Spleen (tissue), 7 donors: ENCODE results near the gene CACNA1C.

Source experiments
- CTCF ChIP-seq, 11 experiments: fragments of 200-600 bp in 7 of 11; fragments of 450-650 bp in 4 of 11; sonication (generic) in 4 of 11; IDR thresholded peaks in 8 of 11; conservative IDR thresholded peaks in 3 of 11; 1 replicate in 7 of 11; 2 replicates in 4 of 11; pipeline versions ENCODE4 v1.4.0 to v1.8.0; 2016 to 2021; ENCODE audit warnings: antibody characterized with exemption in 11 of 11, inconsistent platforms in 4 of 11, mild to moderate bottlenecking in 1 of 11
- POLR2A ChIP-seq, 3 donors: fragments of 450-650 bp; IDR thresholded peaks; one replicate each; pipeline ENCODE4 v1.5.1; 2017; ENCODE audit warnings: antibody characterized with exemption in 3 of 3, mild to moderate bottlenecking in 1 of 3
- POLR2AphosphoS5 ChIP-seq, 3 donors: sonication (generic); formaldehyde crosslinking; IDR thresholded peaks; one replicate each; pipeline ENCODE4 v1.5.1; 2017; ENCODE audit warnings: antibody characterized with exemption in 3 of 3
- donor health status: DM: no; HTN: no; CAD: no; lungs with moderate emphysema.
- donor health status: DM: no; HTN: no; CAD: no.
- donor health status: DM: no; HTN: no; CAD: no.

- no peak for TF ChIP-seq POLR2A (IDR thresholded peaks at IDR 0.05)
- TF ChIP-seq CTCF (IDR thresholded peaks at IDR 0.05 in 8 of 11, conservative IDR thresholded peaks at IDR 0.05 in 3 of 11) = no peak
- no peak for TF ChIP-seq POLR2AphosphoS5 (IDR thresholded peaks at IDR 0.05)
Measured at GRCh38 chr12:2347137-2347843, 294.5 kb downstream of the CACNA1C start.
